Smooth muscle cell (in vitro differentiated cells): ENCODE results near the gene KIF16B. TPM values are rescaled to one million over a fixed set of nuclear protein-coding genes. Genes with fewer than 3 reads are reported as not detected.
"Not testable (repeated sequence)": the region's sequence is repeated elsewhere in the genome, so short reads cannot be mapped to it uniquely, and the experiment has no call there.

Experiments used
- DNase-seq: peaks from one replicate; lab custom pipeline; 2025; ENCODE audit not compliant: unreplicated experiment; lab: John Stamatoyannopoulos, UW
- H2AFZ ChIP-seq: fragments of 200-600 bp; sonication (generic); 2 replicates; pipeline ENCODE4 v1.6.0; 2016; ENCODE audit warnings: antibody characterized with exemption, low read depth, mild to moderate bottlenecking
- H3F3A ChIP-seq: fragments of 200-600 bp; sonication (generic); 2 replicates; pipeline ENCODE4 v1.6.0; 2017; ENCODE audit warnings: antibody characterized with exemption, low read depth
- H3K27ac ChIP-seq: fragments of 200-600 bp; sonication (generic); 2 replicates; pipeline ENCODE4 v1.5.1; 2016; ENCODE audit warnings: low read depth, mild to moderate bottlenecking
- H3K27me3 ChIP-seq: fragments of 200-600 bp; sonication (generic); 2 replicates; pipeline ENCODE4 v1.6.1; 2016; ENCODE audit warnings: low read depth, mild to moderate bottlenecking
- H3K36me3 ChIP-seq: fragments of 200-600 bp; sonication (generic); 2 replicates; pipeline ENCODE4 v1.5.1; 2016; ENCODE audit warnings: low read depth
- H3K4me1 ChIP-seq: fragments of 200-600 bp; sonication (generic); 2 replicates; pipeline ENCODE4 v1.5.1; 2016; ENCODE audit warnings: low read depth
- H3K4me2 ChIP-seq: fragments of 200-600 bp; sonication (generic); 2 replicates; pipeline ENCODE4 v1.6.0; 2016; ENCODE audit warnings: mild to moderate bottlenecking
- H3K4me3 ChIP-seq: fragments of 200-600 bp; sonication (generic); 2 replicates; pipeline ENCODE4 v1.5.1; 2016; ENCODE audit warnings: mild to moderate bottlenecking
- H3K79me2 ChIP-seq: fragments of 200-600 bp; sonication (generic); 2 replicates; pipeline ENCODE4 v1.6.0; 2016; ENCODE audit warnings: low read depth, mild to moderate bottlenecking
- H3K9ac ChIP-seq: fragments of 200-600 bp; sonication (generic); 2 replicates; pipeline ENCODE4 v1.6.0; 2016; ENCODE audit warnings: low read depth
- H3K9me3 ChIP-seq: fragments of 200-600 bp; sonication (generic); replicated peaks from 2 replicates; pipeline ENCODE4 v1.5.1; 2016; ENCODE audit warnings: low read depth
- H4K20me1 ChIP-seq: fragments of 200-600 bp; sonication (generic); 2 replicates; pipeline ENCODE4 v1.6.0; 2016; ENCODE audit warnings: low read depth
- WGBS: methylation state at CpG from one replicate; pipeline ENCODE4 v1.1.7; 2016; ENCODE audit warnings: low lambda C conversion rate; 5-methylcytosine and 5-hydroxymethylcytosine counted together
- polyA plus RNA-seq: library from polyadenylated mRNA; unstranded; fragments of >200 nt; fragmentation: Nextera tagmentation; extraction: Ambion mirVana; gene quantifications from 2 replicates; pipeline ENCODE4 v1.2.1, GENCODE V29; 2016
- total RNA-seq: library from RNA; depleted of rRNA; stranded (reverse); fragments of >200 nt; gene quantifications from 2 replicates; pipeline ENCODE4 v1.2.3, GENCODE V29; 2014
- TF ChIP-seq, protein P1 (sequence below): fragments of 200-600 bp; sonication (generic); IDR thresholded peaks from 2 replicates; pipeline ENCODE4 v1.5.1; 2017; ENCODE audit warnings: borderline replicate concordance, mild to moderate bottlenecking, antibody characterized with exemption; ENCODE audit not compliant: insufficient read depth, poor library complexity, severe bottlenecking

The KIF16B gene
- total and polyA plus RNA-seq, 2 experiments from 2014 or later, result 3.6 to 12.9 TPM

DNA sequence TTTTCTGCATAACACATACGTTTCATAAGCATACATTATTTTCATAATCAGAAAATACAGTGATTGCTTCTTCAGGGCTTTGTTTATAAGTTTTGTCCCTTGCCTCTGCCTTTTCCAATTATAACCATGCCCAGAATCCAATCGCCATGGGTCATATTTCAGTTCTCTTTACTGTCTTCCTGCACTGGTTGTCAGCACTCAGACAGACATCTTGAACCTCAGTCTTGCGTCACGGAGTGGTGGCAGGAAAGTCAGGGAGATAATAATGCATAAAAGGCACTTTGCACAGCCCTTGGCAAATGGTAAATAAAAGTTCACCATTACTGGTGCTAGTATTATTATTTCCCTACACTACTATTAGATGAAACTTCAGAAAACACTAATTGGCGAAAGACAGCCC lies 7.2 kb downstream of the KIF16B start:
- no peak overlapping the region for H3K27ac ChIP-seq
- TF ChIP-seq, protein P1, sequence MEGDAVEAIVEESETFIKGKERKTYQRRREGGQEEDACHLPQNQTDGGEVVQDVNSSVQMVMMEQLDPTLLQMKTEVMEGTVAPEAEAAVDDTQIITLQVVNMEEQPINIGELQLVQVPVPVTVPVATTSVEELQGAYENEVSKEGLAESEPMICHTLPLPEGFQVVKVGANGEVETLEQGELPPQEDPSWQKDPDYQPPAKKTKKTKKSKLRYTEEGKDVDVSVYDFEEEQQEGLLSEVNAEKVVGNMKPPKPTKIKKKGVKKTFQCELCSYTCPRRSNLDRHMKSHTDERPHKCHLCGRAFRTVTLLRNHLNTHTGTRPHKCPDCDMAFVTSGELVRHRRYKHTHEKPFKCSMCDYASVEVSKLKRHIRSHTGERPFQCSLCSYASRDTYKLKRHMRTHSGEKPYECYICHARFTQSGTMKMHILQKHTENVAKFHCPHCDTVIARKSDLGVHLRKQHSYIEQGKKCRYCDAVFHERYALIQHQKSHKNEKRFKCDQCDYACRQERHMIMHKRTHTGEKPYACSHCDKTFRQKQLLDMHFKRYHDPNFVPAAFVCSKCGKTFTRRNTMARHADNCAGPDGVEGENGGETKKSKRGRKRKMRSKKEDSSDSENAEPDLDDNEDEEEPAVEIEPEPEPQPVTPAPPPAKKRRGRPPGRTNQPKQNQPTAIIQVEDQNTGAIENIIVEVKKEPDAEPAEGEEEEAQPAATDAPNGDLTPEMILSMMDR, result no peak
- H4K20me1 ChIP-seq, result peaks cover 2% of the 10 kb centered on the region
- H3K9me3 ChIP-seq, result no peaks in the 10 kb centered on the region
- no peak overlapping the region for H3K4me3 ChIP-seq
- no peaks in the 10 kb centered on the region for H3F3A ChIP-seq
- H3K4me1 ChIP-seq, result no peaks in the 10 kb centered on the region
- no peaks in the 10 kb centered on the region for H3K36me3 ChIP-seq
- no peak overlapping the region for H3K9ac ChIP-seq
- H3K79me2 ChIP-seq, result peaks cover 6% of the 10 kb centered on the region
- H3K27me3 ChIP-seq, result no peaks in the 10 kb centered on the region
- H2AFZ ChIP-seq, result no peak overlapping the region
- H3K4me2 ChIP-seq, result no peak overlapping the region
- DNase-seq, result no peak
- 86% methylated on average over 5 of the region's 5 CpGs for WGBS

DNA sequence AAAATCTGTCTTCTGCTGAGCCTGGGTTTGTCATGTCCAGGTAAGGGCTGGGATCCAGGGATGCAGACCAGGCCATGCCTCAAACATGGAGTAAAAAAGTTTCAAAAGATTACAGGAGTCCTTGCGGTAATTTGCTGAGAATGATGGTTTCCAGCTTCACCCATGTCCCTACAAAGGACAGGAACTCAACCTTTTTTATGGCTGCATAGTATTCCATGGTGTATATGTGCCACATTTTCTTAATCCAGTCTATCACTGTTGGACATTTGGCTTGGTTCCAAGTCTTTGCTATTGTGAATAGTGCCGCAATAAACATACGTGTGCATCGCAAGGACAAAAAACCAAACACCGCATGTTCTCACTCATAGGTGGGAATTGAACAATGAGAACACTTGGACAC lies 9.2 kb downstream of the KIF16B start:
- H3K4me2 ChIP-seq, H4K20me1 ChIP-seq, H3K9me3 ChIP-seq, H3K4me3 ChIP-seq, H3K79me2 ChIP-seq, H3K9ac ChIP-seq, H3K27me3 ChIP-seq, H3K4me1 ChIP-seq, DNase-seq, H3K27ac ChIP-seq, H2AFZ ChIP-seq, H3K36me3 ChIP-seq, H3F3A ChIP-seq: not testable (repeated sequence)
- WGBS, result 89% methylated on average over 5 of the region's 5 CpGs

DNA sequence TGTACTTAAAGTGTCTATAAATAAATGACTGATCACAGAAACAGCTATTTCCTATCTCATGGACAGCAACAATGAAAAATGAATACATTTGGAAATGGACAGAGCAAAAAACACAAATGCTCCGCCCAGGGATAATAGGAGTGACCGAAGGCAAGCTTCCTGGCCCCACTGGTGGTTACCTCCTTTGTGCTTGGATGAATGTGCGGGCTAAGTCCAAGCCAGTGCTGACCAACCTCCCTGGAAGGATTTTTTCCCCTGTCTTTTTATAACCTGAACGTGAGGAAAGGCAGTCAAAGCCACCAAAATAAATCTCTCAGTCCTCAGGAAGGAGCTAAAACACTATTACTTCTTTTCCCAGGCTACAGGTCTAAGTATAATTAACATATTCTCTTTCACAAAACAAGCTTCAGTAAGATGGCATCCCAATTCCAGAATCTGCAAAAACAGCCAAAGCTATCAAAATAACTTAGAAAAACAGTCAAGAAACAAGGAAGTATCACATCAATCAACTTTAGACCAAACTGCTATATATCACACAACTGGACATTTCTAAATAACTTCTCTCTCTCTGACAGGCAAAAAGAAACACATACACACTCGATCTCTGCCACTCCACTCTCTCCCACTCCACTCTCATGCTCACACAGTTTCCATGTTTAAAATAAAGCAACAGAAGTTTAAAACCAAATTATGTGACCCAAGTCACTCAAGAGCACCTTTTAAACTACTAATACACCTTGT lies 10.0 kb downstream of the KIF16B start:
- H3F3A ChIP-seq, result no peaks in the 10 kb centered on the region
- 82% methylated on average over 5 of the region's 5 CpGs for WGBS

DNA sequence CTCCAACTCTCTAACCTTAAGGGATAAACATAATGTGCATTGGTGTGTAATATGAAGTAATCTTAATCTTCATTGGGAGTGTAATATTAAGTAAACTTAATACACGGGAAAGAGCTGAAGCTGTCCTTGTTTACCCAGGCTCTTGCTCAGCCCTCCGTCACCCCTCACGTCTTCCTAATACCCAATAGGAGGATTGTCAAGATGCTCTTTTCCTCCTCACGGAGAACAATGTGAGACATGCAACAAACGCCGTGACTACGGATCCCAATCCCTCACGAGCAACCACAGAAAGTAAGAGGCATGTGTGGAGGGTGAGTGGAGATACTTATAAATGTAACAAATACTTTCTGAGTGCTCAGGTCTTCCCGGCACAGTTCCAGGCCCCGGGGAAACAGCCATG lies 11.0 kb downstream of the KIF16B start:
- 94% methylated on average over 10 of the region's 10 CpGs for WGBS
- no peaks in the 10 kb centered on the region for H3K79me2 ChIP-seq

More for the DNA sequence above, 10.0 kb downstream of the KIF16B start:
- no peak overlapping the region for H3K4me2 ChIP-seq
- H4K20me1 ChIP-seq, result no peaks in the 10 kb centered on the region
- no peaks in the 10 kb centered on the region for H3K27me3 ChIP-seq
- H3K9ac ChIP-seq, result no peak overlapping the region
- H3K4me1 ChIP-seq, result no peaks in the 10 kb centered on the region
- H3K27ac ChIP-seq, result no peak overlapping the region
- no peak for DNase-seq
- no peaks in the 10 kb centered on the region for H3K79me2 ChIP-seq
- H3K9me3 ChIP-seq, result no peaks in the 10 kb centered on the region
- no peaks in the 10 kb centered on the region for H3K36me3 ChIP-seq
- TF ChIP-seq, protein P1, result no peak
- no peak overlapping the region for H2AFZ ChIP-seq
- H3K4me3 ChIP-seq, result no peak overlapping the region

More for the DNA sequence above, 11.0 kb downstream of the KIF16B start:
- no peak overlapping the region for H2AFZ ChIP-seq
- no peaks in the 10 kb centered on the region for H3K9me3 ChIP-seq
- H3K27me3 ChIP-seq, result no peaks in the 10 kb centered on the region
- TF ChIP-seq, protein P1, result no peak
- no peak for DNase-seq
- no peak overlapping the region for H3K4me2 ChIP-seq
- H3K27ac ChIP-seq, result no peak overlapping the region
- no peaks in the 10 kb centered on the region for H3K36me3 ChIP-seq
- no peaks in the 10 kb centered on the region for H3K4me1 ChIP-seq
- no peak overlapping the region for H3K9ac ChIP-seq
- H4K20me1 ChIP-seq, result no peaks in the 10 kb centered on the region
- no peak overlapping the region for H3K4me3 ChIP-seq
- no peaks in the 10 kb centered on the region for H3F3A ChIP-seq
